GM18951 (cell line): ENCODE measurements around the gene MED13L.
"Not testable (repeated sequence)": the region's sequence is repeated elsewhere in the genome, so short reads cannot be mapped to it uniquely, and the experiment has no call there.

Source experiments
- POLR2A ChIP-seq: IDR thresholded peaks from 4 replicates; pipeline ENCODE4 v1.6.1; 2011; ENCODE audit warnings: mild to moderate bottlenecking; ENCODE audit not compliant: insufficient read length, insufficient read depth; ENCODE audit errors: extremely low read depth
- in situ Hi-C: fragments of 300-500 bp; cut with MboI; formaldehyde crosslinking; loops from one replicate; pipeline ENCODE4 v1.12.0; 2022; ENCODE audit warnings: low sequenced_read_pairs, mixed read lengths, inconsistent platforms; ENCODE audit not compliant: unreplicated experiment

MED13L gene

GRCh38 chr12:116055895-116056607 is 221.4 kb downstream of the MED13L start:
- TF ChIP-seq POLR2A: no peak
- in situ Hi-C loops: no loop called here

DNA sequence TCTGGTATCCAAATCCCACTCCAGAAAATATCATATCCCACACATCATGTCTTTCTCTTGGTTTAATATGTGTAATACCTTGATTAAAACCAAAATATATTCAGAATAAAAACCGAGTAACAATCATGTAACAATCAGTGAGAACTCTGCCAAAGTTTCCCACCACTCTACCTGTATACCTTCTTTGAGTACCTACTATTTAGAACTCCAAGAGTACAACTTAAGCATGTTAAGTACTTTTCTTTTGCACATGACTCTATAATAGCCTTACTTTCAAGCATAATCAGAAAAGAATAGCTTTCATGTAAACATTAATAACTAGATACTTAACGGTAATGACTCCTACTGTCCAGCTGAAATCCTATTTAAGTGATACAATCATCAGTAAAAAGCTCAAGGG is 223.2 kb downstream of the MED13L start:
- no peak for TF ChIP-seq POLR2A
- in situ Hi-C loops: no loop called here

DNA sequence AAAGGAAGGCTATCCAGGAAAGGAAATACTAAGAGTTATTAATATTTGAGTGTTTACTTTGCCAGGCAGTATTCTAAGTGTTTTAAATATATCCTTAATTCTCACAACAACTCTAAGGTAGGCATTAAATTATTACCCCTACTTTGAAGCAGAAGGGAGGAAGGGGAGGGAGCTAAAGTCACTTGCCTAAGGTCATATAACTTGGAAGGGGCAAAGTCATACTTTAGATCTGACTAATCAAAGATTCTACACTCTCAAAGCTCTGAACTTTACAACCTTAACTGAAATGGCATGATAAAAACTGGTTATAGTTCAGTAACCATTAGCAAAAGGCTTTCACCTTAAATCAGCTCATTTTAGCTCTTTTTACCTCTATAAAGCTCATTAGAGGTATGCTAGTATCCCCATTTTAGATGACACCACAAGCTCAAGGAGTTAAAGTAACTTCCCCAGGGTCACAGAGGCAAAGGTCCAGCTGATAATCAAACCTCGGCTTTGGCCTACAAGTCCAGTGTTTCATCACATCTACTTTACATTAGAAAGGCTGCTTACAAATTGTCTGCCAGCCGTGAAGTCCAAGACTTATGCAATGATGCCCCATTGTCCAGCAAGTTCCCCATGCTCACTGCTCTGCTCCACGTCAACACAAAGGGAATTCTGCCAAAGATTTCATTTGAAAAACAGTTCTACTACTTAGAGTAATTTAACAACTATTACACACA is 223.9 kb downstream of the MED13L start:
- no peak for TF ChIP-seq POLR2A
- in situ Hi-C loops: no loop called here

GRCh38 chr12:116050275-116050674 is 227.2 kb downstream of the MED13L start:
- in situ Hi-C loops: no loop called here
- TF ChIP-seq POLR2A: no peak

DNA sequence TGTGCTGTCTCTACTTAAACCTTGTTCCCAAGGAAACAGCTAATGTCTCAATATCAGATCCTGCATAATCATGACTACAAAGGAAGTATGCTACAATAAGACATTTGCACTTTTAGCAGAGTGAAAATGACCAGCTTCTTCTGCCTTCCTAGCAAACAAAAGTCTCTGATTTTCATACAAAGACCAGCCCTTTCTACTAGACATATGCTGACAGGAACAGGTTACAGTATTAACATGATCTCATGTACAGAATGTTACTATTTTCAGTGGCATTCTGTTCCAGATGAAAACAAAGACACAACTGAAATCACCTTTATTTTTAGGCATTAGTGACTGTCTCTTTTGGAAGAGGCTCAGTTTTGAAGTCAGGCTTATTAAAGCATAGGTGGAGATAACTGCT is 228.6 kb downstream of the MED13L start:
- in situ Hi-C loops: no loop called here

GRCh38 chr12:116046039-116046438 is 231.5 kb downstream of the MED13L start:
- in situ Hi-C loops: no loop called here

More for the DNA sequence above, 228.6 kb downstream of the MED13L start:
- no peak for TF ChIP-seq POLR2A

GRCh38 chr12:116045150-116045549 is 232.3 kb downstream of the MED13L start:
- no peak for TF ChIP-seq POLR2A
- in situ Hi-C loops: no loop called here

More at GRCh38 chr12:116046039-116046438, 231.5 kb downstream of the MED13L start:
- no peak for TF ChIP-seq POLR2A

DNA sequence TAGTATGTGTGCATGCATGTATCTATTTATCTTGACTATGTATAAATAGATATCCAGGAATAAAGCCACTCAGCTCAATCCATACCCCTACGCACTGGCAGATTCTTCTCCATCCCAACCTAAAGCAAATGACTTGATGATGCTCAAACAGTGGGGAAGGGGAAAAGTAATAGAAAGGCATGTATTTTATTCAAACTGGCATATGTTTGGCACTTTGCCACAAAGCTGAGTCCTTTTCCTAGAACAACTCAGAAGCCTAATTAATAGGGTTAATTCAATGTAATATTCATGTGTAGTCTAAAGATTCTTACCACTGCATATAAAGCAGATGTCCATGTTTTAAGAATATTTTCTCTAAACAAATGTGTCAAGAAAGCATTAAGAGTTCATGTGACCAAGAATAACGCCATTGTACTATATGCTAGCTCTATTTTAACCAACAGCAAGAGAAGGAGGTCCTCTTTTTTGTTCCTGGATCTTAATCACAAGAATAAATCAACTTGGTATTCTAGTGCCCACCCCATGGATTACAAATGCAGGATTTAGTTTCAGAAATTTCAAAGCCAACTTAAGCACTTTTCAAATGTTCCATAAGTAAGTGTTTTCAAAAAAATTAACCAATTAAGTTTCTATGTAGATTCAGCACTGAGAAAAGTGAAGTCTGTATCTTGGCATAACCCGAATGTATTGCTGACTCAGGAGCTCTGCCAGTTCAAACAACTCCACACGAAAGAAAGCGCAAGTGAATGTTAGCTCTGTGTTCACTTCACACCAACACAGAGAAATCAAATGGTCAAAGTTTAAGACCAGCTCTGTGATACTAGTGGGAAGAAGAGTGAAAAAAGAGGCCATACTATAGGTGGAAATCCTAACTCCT is 233.6 kb downstream of the MED13L start:
- no peak for TF ChIP-seq POLR2A
- in situ Hi-C loops: no loop called here

GRCh38 chr12:116040402-116040801 is 237.1 kb downstream of the MED13L start:
- no peak for TF ChIP-seq POLR2A

GRCh38 chr12:116039081-116039480 is 238.4 kb downstream of the MED13L start:
- TF ChIP-seq POLR2A: no peak
- in situ Hi-C loops: no loop called here

More at GRCh38 chr12:116040402-116040801, 237.1 kb downstream of the MED13L start:
- in situ Hi-C loops: no loop called here

DNA sequence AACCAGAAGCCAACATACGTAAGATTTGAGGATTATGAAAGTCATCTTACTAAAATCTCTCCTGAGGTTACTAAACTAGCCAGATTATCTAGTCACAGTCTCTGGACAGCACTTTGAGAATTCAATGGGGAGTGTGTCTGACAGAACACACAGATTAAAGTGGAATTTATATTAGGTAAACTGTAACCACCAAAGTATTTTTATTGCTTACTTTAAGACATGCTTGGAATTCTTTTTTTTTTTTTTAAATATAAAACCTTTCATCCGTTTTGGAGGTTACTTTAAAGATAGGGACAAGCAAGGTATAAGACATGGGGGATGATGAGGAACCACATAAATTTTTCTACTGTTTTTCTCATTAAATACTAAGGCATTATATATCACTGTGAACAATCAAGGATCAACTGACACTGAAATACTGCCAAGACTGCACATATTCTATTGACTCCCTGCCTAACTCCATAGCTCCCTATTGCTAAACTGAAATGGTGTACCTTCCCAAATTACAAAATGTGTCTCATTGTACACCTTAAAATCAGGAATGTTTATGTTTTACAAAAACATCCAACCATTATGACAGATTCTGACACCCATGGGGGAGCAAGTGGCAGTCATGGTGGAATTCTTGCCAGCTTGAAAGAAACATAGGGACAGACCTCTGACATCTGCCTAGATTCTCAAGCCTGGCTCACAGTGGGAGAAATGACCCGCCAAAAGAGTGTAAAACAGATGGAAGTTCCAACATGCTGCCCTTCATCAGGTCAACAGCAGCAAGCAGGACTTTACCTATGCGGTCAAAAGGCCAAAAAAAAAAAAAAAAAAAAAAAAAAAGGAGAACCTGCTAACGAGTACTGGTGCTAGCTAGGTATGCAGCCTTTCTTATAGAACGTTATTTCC is 239.3 kb downstream of the MED13L start:
- TF ChIP-seq POLR2A: no peak
- in situ Hi-C loops: no loop called here

DNA sequence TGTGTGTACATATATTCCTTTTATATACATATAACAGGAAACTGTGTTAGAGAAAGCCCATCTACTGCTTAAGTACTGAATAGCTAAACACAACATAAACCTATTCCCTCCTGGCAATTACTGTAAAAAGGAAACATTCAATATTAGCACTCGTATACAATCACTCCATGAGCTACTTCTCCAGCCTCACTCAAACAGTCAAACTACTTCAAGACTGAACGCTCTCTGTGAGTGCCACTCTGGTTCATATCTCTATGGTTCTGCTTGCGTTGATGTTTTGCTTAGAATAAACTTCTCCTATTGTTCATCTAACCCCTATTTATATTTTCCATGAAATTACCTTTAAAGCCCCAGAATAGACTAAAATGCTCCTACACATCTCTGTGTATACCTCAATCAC is 243.7 kb downstream of the MED13L start:
- TF ChIP-seq POLR2A: no peak
- in situ Hi-C loops: no loop called here

DNA sequence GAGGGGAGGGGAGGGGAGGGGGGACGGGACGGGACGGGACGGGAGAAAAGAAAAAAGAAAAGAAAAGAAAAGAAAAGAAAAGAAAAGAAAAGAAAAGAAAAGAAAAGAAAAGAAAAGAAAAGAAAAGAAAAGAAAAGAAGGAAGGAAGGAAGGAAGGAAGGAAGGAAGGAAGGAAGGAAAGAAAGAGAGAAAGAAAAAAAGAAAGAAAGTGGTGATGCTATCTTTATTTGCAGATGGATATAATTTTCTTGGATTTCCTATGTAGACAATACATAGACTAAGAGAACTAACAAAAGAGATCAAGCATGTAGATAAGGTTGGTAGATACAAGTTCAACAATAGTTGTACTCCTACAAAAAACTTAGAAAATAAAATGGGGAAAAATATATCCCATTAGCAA is 245.9 kb downstream of the MED13L start:
- in situ Hi-C loops: not testable (repeated sequence)
